ENCODE data around the gene BEGAIN. TPM values are rescaled to one million over a fixed set of nuclear protein-coding genes. Genes with fewer than 3 reads are reported as not detected.

BEGAIN gene
- total and polyA plus RNA-seq, 11 donors = 0.14 to 2.8 (median 0.75) TPM

GRCh38 chr14:100549834-100550625 is 37.2 kb downstream of the BEGAIN start:
- no peak for ATAC-seq

DNA sequence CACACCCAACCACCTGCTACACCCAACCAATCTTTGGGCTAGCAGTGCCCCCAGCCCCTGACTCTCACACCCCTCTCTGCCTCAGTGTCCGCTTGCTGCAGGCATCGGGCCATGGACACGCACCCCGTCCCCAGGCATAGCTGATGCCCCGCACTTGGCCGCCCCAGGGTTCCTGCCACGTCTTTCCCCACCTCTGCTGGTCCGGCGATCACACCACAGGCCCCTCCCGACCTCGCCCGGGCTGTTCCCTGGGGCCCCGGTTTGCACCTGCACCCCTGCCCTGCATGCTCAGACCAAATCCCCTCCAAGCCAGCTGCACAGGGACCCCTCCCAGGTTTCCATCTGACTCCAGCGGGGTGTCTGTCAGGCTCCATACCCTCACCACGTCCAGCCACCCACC is 38.3 kb downstream of the BEGAIN start:
- TF ChIP-seq POLR2A (IDR thresholded peaks at IDR 0.05) (no peak), CTCF (IDR thresholded peaks at IDR 0.05) (no peak)
- ATAC-seq (no peak), DNase-seq (no peak)
- 83 to 90% (median 86%) methylated on average over 15 of the region's 15 CpGs for WGBS, 4 donors
- no peaks in the 10 kb centered on the region for H3K9me3 ChIP-seq
- no peak overlapping the region for H3K27ac ChIP-seq
- H3K36me3 ChIP-seq = no peaks in the 10 kb centered on the region
- peaks cover 0 to 26% (median 8%) of the 10 kb centered on the region in 12 donors for H3K4me1 ChIP-seq
- intact Hi-C loops (cut with DNase I) = loop anchor here in 1 of 10 donors (5.0 kb wide), 1 partner anchor 107 kb away; no protein-coding TSS in a partner anchor
- H3K27me3 ChIP-seq = peaks cover 0 to 8% (median 0%) of the 10 kb centered on the region in 9 donors
- no peak overlapping the region for H3K4me3 ChIP-seq

More at GRCh38 chr14:100549834-100550625, 37.2 kb downstream of the BEGAIN start:
- Histone ChIP-seq H3K4me1 (peaks cover 0 to 30% (median 8%) of the 10 kb centered on the region in 12 donors), H3K36me3 (no peaks in the 10 kb centered on the region), H3K27me3 (peaks cover 0 to 5% (median 0%) of the 10 kb centered on the region in 9 donors), H3K4me3 (no peak overlapping the region), H3K27ac (no peak overlapping the region), H3K9me3 (no peaks in the 10 kb centered on the region)
- TF ChIP-seq CTCF (IDR thresholded peaks at IDR 0.05) (no peak), POLR2A (IDR thresholded peaks at IDR 0.05) (no peak)
- intact Hi-C loops (cut with DNase I) = loop anchor here in 1 of 10 donors (5.0 kb wide), 1 partner anchor 108 kb away; no protein-coding TSS in a partner anchor
- no peak for DNase-seq
- WGBS, 4 donors = 79 to 89% (median 82%) methylated on average over 14 to 29 of the region's 29 CpGs

DNA sequence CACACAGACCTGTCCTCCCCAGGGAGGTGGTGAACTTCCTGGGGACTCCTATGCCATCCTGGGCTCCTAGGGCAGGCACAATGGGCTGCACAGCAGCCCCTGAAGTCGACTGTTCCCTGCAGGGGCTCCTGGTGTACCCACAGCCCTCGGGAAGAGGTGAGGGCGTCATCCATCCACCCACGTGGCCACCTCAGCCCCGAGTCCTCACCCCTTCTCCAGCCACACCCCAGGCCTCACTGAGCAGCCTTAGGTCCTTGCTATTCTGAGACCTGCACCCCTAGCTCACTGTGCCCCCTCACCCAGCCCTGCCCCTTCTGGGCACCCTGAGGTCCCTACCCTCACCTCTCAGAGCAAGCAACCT is 38.9 kb downstream of the BEGAIN start:
- Histone ChIP-seq H3K9me3 (no peaks in the 10 kb centered on the region), H3K27me3 (peaks cover 0 to 8% (median 0%) of the 10 kb centered on the region in 9 donors), H3K4me1 (peaks cover 0 to 26% (median 8%) of the 10 kb centered on the region in 12 donors), H3K27ac (no peak overlapping the region), H3K36me3 (no peaks in the 10 kb centered on the region), H3K4me3 (no peak overlapping the region)
- intact Hi-C loops (cut with DNase I) = loop anchor here in 1 of 10 donors (5.0 kb wide), 1 partner anchor 106 kb away; no protein-coding TSS in a partner anchor
- TF ChIP-seq CTCF (IDR thresholded peaks at IDR 0.05) = no peak
- no peak for TF ChIP-seq POLR2A (IDR thresholded peaks at IDR 0.05)
- ATAC-seq (no peak), DNase-seq (no peak)
- WGBS, 4 donors = 39 to 63% (median 62%) methylated on average over 5 of the region's 5 CpGs

- peak overlapping the region in 2 of 12 donors; percentile 17 to 71 for H3K27ac ChIP-seq
- H3K9me3 ChIP-seq = no peaks in the 10 kb centered on the region
- intact Hi-C loops (cut with DNase I) = loop anchor here in 1 of 10 donors (2.0 to 5.0 kb wide), 2 partner anchors 97 to 105 kb away; no protein-coding TSS in a partner anchor
- TF ChIP-seq POLR2A (IDR thresholded peaks at IDR 0.05) (no peak), CTCF (IDR thresholded peaks at IDR 0.05) (no peak)
- ATAC-seq (peak; percentile 50 to 80 (median 61)), DNase-seq (peak; percentile 30 to 84 (median 68))
- peak overlapping the region in 1 of 12 donors; percentile 1 for H3K4me3 ChIP-seq
- peaks cover 0 to 26% (median 8%) of the 10 kb centered on the region in 12 donors for H3K4me1 ChIP-seq
- peaks cover 0 to 8% (median 0%) of the 10 kb centered on the region in 9 donors for H3K27me3 ChIP-seq
- 47 to 66% (median 54%) methylated on average over 18 of the region's 18 CpGs for WGBS, 4 donors
- H3K36me3 ChIP-seq = no peaks in the 10 kb centered on the region
Measured at GRCh38 chr14:100547633-100548294, 39.5 kb downstream of the BEGAIN start.

Measured in heart left ventricle (tissue), 16 donors.